AG04450 (cell line): Measurements from ENCODE around the gene NAGS. TPM values are rescaled to one million over a fixed set of nuclear protein-coding genes. Genes with fewer than 3 reads are reported as not detected.
A peak's percentile ranks its signal among the peaks of the same experiment; 100 is the strongest.

ENCODE experiments used
- CTCF ChIA-PET: fragments of 300-600, 350-600 bp; formaldehyde crosslinking; extraction: SDS; loops from one replicate; lab custom pipeline; 2022; ENCODE audit warnings: antibody characterized with exemption, inconsistent platforms; lab: Charles Lee
- POLR2A ChIA-PET: fragments of 350-600 bp; formaldehyde crosslinking; extraction: SDS; loops from one replicate; lab custom pipeline; 2021; ENCODE audit warnings: antibody characterized with exemption, inconsistent platforms; lab: Yijun Ruan, JAX
- DNase-seq: peaks from one replicate; pipeline ENCODE4 v3.0.0-alpha.2; 2011; ENCODE audit warnings: low read depth, low spot score
- H3K27ac ChIP-seq: one replicate; pipeline ENCODE4 v1.5.1; 2012; ENCODE audit warnings: low read depth, low read length, control low read depth
- H3K27me3 ChIP-seq: one replicate; pipeline ENCODE4 v1.6.0; 2012; ENCODE audit warnings: low read length; ENCODE audit not compliant: control insufficient read depth, insufficient read depth
- H3K4me3 ChIP-seq: 2 replicates; pipeline ENCODE4 v1.5.1; 2011; ENCODE audit warnings: mild to moderate bottlenecking, low read depth, low read length, control low read depth
- H3K9me3 ChIP-seq: 2 replicates; pipeline ENCODE4 v1.5.1; 2012; ENCODE audit warnings: low read length; ENCODE audit not compliant: control insufficient read depth, insufficient read depth
- polyA plus RNA-seq: library from polyadenylated mRNA; depleted of rRNA; stranded (reverse); fragments of >200 nt; gene quantifications from 2 replicates; pipeline ENCODE4 v1.2.3, GENCODE V29; 2011
- TF ChIP-seq, protein P1 (sequence below): IDR thresholded peaks from 2 replicates; pipeline ENCODE4 v1.5.1; 2011; ENCODE audit warnings: low read depth, low read length, control low read depth, inconsistent platforms

The NAGS gene
- polyA plus RNA-seq, 1 experiment = 1.1 TPM

DNA sequence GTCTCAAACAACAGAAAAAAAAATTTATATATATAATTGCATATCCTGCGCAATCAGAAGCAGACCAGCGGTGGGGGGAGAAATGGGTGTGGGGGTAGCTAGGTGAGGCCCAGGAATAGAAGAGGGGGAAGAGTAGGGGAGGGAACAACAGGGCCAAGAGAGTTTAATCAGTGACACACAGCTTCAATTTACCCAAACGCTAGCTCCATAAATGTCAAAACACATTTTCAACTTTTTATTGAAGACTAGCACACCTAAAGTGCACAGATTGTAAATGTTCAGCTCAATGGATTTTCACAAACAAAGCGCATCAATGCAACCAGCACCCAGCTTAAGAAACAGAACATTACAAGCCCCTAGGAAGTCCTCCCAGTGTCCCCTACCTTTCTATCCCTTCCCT is 24.8 kb upstream of the NAGS start:
- Histone ChIP-seq H3K27me3 (peaks cover 63% of the 10 kb centered on the region), H3K27ac (no peak overlapping the region)
- CTCF ChIA-PET = interaction anchor here (0.7 to 0.8 kb wide), 2 partner anchors 60 to 99 kb away, joined by 3 read pairs; no protein-coding TSS in a partner anchor

DNA sequence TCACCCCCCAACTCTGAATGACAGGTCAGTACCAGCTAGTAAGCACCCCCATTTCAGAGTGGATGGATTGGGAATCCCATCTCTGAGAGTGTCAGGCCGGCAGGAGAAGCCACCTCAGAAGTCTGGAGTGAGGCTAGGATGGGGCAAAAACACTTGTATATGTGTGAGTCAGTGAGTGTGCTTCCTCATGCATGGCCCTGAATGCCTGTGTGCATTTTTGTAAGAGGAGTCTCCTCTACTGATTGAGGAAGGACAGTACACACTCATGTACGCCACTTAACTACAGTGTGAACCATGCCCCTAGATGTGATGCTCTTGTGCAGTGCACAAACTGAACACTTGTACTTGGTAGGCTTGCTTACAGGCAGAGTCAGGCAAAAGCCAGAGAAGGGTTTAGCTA is 22.3 kb upstream of the NAGS start:
- TF ChIP-seq, protein P1, sequence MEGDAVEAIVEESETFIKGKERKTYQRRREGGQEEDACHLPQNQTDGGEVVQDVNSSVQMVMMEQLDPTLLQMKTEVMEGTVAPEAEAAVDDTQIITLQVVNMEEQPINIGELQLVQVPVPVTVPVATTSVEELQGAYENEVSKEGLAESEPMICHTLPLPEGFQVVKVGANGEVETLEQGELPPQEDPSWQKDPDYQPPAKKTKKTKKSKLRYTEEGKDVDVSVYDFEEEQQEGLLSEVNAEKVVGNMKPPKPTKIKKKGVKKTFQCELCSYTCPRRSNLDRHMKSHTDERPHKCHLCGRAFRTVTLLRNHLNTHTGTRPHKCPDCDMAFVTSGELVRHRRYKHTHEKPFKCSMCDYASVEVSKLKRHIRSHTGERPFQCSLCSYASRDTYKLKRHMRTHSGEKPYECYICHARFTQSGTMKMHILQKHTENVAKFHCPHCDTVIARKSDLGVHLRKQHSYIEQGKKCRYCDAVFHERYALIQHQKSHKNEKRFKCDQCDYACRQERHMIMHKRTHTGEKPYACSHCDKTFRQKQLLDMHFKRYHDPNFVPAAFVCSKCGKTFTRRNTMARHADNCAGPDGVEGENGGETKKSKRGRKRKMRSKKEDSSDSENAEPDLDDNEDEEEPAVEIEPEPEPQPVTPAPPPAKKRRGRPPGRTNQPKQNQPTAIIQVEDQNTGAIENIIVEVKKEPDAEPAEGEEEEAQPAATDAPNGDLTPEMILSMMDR = no peak
- H3K9me3 ChIP-seq = no peaks in the 10 kb centered on the region; the same call in 1 of the 2 replicates
- POLR2A ChIA-PET = no interaction called here
- H3K4me3 ChIP-seq = no peak overlapping the region
- no peak overlapping the region for H3K27ac ChIP-seq
- CTCF ChIA-PET = interaction anchor here (0.8 to 0.9 kb wide), 2 partner anchors 37 to 38 kb away, joined by 3 to 4 read pairs; no protein-coding TSS in a partner anchor
- no peak for DNase-seq
- H3K27me3 ChIP-seq = peaks cover 59% of the 10 kb centered on the region

More for the DNA sequence above, 24.8 kb upstream of the NAGS start:
- Histone ChIP-seq H3K9me3 (no peaks in the 10 kb centered on the region; the same call in 1 of the 2 replicates), H3K4me3 (no peak overlapping the region)
- POLR2A ChIA-PET = no interaction called here
- no peak for DNase-seq
- TF ChIP-seq, protein P1 = no peak

DNA sequence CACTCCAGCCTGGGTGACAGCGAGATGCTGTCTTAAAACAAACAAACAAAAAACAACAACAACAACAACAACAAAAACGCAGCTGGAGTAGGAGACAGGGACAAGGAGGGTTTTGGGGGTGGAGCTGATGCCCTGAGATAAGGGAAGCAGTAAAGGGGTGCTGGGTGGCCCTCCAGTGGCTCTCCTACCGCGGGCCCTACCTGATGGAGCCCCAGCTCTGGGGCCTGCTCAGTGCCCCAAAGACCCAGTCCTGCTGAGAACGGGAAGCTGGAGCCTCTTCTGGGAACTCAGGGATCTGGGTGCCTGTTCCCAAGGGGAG is 21.3 kb upstream of the NAGS start:
- H3K27ac ChIP-seq = no peak overlapping the region
- no peak overlapping the region for H3K4me3 ChIP-seq
- TF ChIP-seq, protein P1 = no peak
- H3K9me3 ChIP-seq = no peaks in the 10 kb centered on the region; the same call in 1 of the 2 replicates
- peaks cover 62% of the 10 kb centered on the region for H3K27me3 ChIP-seq
- CTCF ChIA-PET = interaction anchor here (1.0 to 1.6 kb wide), 3 partner anchors 26 to 105 kb away, joined by 3 to 5 read pairs (median 4); no protein-coding TSS in a partner anchor
- DNase-seq = no peak
- POLR2A ChIA-PET = no interaction called here

DNA sequence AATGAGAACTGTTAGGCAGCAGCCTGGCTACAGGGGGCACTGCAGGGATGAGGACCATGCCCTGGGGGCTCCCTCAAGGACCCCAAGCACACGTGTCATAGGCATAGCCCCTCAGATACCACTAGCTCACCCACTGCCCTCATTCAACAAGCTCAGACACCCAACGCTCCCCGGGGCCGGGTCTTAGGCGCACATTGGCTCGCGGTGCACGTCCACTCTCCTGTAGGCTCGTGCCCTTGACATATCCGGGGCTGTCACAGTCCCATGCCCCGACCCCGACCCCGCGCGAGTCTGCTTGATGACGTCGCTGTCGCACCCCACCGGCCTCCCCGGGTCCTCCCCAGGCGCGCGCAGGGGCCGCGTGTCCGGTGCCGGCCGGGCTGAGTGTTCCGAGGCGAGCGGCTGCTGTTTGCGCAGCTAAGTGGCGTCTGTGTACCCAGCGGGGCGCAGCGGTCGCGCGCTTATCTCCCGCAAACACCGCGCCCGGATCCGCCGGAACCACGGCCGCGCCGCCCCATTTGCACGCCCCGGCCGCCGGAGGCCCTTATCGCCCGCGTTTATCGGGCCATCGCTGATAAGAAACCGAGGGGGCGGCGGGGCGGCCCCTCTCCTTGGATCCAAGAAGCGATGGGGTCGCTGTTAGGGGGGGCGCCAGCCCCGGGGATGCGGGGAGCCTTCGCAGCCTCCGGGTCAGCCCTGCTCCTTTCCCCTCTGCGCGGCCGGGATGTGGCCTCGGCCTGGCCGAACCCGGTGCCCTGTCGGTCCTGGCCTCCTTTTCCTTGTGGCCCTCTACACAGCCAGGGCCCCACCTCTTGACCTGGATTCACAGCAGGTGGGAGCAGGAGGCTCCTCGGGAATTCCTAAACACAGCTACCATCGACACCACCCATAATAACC is 20.7 kb upstream of the NAGS start:
- Histone ChIP-seq H3K27me3 (peaks cover 57% of the 10 kb centered on the region), H3K4me3 (peak overlapping the region; percentile 39), H3K9me3 (no peaks in the 10 kb centered on the region; the same call in 1 of the 2 replicates), H3K27ac (no peak overlapping the region)
- ChIA-PET POLR2A (no interaction called here), CTCF (interaction anchor here (1.0 to 1.6 kb wide), 3 partner anchors 27 to 105 kb away, joined by 3 to 5 read pairs (median 4); no protein-coding TSS in a partner anchor)
- no peak for DNase-seq
- TF ChIP-seq, protein P1 = peak; percentile 33; the same call in 1 of the 2 replicates
